Measurements from ENCODE around the gene EEFSEC.

The EEFSEC gene

DNA sequence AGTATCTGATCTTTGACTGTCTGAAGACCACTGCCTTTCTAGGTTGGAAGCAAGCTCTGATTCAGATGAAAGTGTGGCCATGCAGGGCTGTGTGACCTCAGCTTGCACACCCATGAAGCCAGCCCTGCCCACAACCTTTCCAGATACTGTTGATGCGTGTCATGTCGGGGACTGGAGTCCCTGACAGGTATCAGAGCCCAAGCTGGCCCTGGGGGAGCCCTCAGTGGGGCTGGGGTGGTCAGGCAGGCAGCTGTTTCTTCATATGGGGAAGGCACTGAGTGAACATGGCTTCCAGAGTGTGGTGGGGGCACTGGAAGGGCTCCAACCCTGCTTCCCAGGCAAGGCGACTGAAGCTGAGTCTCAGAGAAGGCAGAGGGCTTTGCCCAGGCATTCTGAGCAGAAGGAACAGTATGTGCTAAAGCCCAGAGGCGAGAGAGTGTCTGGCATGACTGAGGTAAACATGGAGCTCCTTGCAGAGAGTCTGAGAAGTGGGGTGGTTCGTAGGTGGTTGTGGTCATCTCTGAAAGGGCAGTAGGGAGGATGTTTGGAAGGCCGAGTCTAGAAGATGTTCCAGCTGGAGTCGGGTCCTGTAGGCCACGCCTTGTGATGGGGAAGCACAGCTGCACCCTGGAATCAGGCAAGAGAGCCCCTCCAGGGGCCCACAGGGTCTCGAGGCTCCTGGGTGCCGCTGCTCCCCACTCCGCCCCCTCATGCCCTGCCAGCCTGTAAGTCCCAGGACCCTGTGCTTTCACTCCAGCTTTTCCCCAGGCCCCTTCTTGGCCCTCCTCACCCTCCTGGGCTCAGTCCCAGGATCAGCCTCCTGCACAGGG is 122.2 kb downstream of the EEFSEC start:
- no peak for DNase-seq

DNA sequence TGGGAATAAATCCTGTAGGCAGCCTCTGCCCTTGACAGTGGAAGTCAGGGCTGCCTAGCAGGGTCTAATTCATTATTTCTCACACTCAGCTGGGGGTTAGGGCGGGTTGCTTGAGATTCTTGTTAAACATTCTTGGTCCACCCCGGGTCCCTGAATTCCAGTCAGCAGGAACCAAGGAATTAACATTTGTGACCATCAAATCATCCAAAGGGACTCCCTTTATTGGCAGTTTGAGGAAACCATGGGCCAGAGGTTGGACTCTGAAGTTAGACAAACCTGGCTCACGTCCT is 122.8 kb downstream of the EEFSEC start:
- DNase-seq, result no peak

DNA sequence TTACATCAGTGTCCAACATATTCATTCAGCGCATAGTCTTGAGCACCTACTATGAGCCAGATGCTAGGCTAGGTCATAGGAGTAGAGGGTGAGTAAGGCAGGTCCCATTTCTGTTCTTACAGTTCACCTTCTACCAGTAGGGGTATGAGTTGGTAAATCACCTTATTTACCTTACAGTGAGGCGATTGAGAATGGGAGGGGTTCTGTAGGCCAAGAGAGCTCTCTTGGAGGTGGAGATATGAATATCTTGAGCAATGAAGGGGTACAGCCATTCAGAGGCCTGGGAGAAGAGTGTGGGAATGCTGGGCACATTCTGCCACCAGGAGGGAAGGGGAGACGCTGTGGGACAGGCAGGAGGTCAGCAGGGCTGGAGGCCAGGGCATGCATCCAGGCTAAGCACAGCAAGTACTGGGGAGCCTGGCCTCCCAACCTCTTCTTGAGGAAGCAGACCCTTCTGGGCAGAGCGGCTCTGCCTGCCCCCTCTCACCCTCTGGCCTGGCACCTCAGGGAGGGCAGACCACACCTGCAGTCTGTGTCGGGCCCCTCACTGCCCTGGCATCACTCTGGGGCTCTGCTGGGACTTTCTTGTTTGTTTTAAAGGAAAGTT is 123.4 kb downstream of the EEFSEC start:
- no peak for DNase-seq

DNA sequence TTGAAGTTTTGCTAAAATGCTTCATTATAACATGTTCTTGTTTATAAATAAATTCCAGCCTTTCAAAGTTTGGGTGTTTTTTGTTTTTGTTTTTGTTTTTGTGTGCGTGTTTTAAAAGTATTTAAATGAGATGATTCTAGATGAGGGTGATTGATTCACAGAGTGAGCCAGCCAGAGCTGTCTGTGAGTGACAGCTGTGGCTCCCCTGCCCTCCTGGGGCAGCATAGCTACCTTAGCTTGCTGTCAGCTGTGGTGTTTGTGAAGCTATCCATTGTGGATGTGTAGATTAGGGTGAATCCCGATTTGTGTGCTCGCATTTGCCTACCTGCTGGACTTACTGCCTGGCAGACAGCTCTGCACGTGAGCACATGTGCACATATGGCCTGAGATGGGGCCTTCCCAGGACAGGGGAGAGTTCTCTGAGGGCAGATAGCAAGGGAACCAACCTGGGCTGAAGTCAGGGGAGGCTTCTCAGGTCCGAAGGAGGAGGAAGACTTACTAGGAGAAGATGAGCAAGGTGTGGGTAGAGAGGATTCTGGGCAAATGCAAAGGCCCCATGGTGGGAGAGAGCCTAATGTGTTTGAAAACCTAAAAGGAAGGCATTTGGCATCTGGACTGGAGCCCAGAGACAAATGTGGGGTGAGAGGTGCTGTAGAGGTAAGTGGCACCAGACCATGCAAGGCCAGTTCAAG is 124.2 kb downstream of the EEFSEC start:
- DNase-seq, result no peak

DNA sequence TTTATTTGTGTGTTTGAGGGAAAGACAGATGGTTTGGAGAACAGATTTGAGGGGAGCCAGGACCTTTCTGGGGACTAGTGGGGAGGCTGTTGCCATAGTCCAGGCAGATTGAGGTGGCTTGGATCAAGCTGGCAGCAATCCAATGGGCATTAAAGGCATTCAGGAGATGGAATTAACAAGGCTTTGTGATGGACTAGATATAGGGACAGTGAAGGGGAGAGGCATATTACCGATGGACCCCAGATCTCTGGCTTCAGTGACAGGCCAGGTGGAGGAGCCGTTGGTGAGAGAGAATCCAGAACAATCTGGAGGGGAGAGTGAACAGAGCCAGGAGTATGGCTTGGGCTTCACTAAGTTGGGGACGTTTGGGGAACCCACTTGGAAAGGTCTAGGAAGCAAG is 124.8 kb downstream of the EEFSEC start:
- no peak for DNase-seq

DNA sequence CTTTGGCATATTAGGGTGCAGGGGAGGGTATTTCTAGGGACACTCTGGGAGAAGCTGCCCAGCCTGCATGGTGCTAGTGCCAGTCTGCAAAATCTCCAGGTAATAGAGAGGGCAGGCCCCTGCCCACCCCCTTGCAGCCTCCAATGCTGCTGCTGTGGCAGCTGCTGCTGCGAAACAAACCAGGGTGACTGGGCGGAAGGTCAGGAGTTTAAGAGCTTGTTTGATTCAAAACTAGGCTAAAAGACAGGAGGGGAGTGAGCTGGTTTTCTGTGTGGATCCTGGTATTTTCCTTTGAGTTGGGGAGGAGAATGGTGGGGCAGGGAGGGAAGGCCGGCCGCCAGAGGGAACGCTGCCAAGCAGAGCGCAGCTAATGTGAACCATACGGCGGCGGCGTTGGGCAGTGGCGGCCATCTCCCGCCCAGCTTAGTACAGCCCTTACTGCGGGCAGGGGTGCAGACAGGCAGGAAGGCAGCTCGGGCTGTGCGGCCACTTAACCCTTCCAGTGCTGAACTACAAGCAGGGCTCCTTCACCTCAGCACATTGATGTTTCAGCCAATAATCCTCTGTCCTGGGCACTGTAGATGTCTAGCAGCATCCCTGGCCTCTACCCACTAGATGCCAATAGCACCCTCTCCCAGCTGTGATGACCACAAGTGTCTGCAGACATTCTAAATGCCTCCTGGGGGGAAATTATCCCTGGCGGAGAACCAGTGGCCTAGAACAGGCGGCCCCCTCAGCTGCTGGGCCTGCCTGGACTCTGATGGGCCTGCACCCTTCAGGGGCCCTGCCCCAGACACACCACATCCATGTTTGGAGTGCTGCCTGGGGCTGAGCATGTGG is 125.7 kb downstream of the EEFSEC start:
- no peak for DNase-seq

DNA sequence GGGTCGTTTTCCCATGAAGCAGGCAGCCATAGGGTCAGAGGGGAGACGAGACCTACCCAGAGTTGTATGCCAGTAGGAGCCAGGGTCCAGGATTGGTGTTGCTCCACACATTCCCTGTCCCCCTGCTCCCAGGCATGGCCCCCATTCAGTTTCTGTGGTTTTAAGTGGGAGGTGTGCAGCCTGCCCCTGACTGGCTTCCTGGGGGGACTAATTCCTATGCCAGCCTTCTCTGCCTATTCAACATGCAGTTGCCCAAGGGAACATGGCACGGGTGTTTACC is 126.3 kb downstream of the EEFSEC start:
- no peak for DNase-seq

DNA sequence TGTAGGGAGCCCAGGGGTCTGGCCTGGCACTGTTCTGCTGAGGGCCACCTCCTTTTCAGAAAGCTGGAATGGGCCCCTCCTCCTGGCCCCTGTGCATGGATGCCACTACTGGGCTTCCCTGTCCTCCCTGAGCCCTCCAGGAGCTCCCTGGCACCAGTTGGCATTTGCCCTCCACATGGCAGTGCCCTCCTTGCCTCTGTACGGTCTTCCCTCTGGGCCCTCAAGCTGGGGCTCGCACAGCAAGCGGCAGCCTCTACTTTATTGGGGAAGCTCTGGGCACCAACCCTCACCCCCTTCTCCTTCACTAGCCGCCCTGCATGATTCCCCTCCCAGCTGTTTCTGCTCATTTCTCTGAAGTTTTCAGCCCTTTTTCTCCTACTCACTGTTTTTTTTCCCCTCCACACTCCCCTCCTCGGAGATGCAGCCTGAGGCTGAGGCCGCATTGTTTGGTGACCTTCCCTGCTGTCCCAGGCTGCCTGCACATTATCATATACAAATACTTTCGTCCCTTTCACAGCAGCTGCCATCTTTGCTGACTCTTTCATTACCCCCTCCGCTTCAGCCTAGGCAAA is 127.3 kb downstream of the EEFSEC start:
- DNase-seq, result no peak

DNA sequence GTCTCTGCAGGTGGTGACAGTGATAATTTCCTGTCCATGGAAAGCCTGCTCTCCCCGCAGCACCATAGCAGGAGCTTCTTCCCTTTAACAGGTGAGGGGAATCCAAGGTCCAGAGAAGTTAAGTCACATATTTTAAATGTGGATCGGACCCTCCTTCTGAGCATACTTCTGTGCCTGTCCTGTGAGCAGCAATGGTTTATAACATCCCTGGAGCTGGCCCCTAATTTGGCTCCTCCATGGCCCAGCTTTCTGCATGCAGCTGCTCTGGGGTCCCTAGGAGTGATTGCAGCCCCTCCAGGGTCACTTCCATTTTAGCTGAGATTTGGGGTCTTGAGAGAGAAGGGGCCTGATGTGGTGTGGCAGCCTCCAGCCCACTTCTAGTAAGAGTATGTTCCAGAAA is 127.8 kb downstream of the EEFSEC start:
- DNase-seq, result no peak

DNA sequence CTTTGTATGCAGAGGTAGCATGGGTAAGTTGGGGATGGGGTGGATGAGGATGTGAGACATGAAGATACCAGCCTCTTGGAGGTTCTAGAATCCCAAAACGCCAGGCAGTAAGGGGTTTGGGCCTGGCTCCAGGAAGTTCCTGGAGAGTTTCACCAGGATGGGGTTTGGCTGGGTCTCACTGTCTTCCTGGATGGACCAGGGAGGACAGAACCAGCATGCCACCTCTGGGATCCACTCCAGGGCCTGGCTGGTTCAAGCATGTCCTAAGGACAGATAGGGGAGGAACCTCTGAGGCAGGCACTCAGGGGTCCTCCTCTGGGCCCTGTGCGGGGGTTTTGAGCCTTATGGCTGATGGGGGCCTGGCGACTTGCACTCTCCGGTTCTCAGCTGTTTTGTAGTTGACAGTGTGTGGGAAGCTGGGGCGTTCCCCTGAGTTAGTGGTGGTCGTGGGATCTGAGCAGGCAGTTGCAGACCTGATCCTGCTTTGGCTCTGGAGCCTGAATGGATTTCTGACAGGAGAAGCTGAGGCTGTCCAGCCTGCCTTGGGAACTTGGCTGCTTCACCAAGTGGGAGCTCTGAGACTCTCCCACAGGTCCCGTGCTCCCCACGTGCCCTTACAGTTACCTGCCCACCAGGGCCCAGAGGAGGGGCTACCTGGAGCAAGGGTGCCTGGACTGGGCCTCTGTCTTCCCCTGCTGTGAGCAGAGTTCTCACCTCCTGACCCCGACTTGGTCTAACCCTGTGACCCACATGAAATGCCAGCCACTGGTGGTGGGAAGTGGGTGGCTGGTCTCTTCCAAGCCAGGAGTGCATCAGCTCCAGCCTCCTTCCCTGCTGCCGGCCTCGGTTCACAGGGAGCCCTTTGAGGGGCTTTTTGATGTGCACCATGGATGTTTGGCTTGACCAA is 128.4 kb downstream of the EEFSEC start:
- DNase-seq, result no peak

DNA sequence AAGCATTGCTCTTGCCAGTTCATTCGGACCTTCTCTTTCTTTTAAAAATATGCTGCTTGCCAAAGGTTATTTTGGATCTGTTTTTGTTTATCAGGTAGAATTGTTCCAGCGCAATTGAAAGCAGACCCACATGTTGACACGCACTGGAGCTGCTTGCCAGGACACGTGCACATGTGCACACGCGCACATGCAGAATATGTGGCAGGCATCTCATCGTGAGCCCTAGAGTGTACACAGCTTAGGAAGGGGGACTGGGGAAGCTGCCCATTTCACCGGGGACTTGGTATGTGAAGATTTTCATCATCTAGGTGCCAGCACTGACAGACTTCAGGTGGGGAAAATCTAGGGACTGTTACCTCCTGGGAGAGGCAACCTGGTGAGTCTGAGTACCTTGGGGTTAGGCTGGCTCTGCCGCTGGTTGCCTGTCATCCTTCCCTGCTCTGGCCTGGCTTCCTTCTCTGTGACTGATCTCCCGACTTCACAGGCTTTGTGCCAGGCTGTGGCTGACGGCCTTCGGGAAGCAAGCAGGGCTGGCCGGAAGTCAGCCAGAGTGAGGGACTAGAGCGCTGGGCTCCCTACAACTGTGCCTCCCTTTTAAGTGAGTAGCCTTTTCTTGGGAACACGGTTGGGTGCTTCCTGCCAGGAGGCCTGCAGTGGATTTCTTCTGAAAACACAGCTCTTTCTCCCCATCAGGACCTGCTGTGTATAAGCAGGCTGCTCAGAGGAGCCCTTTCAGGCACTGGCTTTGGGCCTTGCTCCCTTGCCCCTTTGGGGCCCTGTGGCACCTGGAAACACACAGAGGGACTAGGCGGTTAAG is 129.3 kb downstream of the EEFSEC start:
- DNase-seq, result no peak

DNA sequence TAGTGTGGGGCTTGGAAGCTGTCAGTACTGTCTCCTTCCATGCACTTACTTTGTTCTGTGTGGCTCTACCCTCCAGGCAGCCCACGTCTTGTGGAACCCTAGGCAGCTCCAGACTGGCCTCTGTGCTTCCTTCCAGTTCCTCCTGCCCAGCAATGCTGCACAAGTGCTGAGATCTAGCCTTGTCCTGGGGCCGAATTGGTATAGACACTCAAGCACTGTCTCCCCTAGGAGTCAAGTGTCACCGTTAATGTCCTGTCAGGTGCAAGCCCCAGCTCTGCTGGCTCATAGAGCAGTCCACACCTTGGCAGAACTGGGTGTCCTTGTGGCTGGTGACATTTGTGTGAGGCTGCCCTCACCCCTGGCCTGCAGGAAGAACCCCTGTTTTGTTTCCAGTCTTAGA is 130.1 kb downstream of the EEFSEC start:
- DNase-seq, result no peak

DNA sequence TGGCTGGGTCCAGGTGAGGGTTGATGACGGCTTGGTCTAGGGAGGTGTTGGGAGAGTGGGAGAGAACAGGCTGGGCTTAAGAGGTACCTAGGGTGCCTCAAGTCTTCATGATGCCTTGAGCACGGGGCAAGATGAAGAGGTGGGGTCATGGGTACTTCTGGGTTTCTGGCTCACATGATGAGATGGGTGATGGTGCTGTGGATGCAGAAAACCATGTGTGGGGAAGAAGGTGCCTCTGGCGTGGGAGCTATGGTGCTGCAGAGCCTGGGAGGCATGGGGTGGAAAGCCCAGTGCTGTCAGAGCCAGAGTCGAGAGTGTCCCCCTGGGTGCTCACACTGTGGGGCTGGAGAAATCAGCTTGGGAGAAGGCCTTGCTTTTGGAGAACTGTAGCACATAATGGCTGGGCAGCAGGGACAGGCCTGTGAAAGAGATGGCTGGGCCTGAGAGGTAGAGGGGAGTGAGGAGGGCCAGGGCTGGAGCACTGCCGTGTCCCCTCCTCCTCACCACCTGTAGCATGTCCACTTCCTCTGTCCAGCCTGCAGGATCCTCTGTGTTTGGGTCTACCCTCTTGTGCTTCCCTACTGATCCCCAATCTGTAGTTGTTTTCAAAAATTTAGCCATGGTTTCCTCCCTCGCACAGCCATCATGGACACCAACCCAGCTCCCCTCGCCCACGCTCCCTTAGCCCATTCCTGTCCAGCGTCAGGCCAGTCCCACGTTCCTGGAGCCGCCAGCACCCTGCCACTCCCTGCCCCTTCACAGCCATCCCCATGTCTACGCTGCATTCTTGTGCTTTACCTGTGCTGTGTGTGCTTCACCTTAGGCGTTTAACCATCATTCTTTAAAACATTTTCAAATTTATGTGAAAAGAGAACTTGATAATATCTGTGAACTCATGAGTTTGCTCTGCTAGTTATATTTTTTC is 132.0 kb downstream of the EEFSEC start:
- DNase-seq, result no peak

DNA sequence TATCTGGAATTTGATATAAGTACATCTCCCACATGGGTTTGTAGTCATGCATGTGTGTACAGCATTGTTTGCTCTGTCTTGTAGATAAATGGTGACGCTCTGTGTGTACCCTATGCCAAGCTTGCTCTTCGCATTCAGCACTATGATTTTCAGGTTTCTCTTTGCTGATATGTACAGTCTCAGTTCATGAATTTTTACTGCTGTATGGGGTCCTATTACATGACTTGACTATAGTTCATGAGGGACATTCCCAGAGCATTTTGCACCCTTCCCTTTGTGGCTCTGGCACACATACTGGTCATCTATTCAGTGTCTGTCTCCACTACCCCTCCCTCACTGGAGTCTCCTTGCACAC is 132.7 kb downstream of the EEFSEC start:
- no peak for DNase-seq

DNA sequence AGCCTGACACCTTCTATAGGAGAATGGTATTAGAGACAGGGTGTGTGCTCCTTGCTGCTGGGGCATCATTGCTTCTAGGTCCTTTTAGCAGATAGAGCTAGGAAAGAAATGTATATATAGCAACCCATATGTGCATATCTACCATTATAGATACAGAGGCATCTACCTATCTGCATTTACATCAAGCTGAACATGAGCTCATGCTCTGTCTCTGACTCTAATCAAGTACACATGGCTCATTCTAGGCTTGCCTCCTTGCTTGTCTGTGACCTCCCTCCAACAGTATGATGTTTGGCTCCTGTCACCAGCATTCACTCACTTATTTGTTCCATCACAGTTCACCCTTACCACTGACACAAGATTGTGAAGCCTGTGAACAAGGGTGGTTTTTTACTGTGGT is 133.4 kb downstream of the EEFSEC start:
- no peak for DNase-seq

DNA sequence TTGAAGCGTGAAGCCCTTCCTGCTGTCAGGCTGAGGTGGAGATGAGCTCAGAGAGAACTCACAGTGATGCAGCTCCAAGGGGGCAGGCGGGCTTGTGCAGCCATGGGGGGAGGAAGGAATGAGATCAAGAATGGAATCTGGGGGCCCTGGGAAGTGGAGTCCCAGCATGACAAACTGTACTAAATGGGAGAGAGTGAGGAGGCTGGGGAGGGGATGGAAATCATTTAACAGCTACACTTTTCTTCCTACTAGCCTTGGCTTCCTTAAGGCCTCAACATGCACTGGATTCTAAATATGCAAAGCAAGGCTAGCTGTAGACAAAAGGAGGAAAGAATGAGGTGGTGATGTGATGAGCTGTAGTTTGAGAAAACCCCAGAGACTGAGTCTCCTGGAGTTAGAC is 133.9 kb downstream of the EEFSEC start:
- DNase-seq, result no peak

DNA sequence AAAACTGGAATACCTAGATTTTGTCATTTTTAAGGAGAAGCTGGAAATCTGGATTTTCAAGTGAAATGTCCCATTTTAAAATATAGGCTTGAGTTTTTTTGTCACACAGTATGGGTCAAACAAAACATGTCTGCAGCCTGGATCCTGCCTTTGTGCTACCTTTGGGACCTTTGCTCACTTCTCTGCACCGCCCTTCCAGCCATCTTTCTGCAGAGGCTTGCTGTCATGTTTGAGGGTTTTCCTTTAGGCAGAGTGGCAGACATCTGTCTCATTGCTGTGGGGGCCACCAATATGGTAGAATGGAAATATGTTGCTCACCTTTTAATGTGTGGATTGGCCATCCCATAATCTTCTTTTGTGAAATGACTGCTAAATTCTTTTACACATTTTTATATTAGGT is 136.3 kb downstream of the EEFSEC start:
- no peak for DNase-seq

DNA sequence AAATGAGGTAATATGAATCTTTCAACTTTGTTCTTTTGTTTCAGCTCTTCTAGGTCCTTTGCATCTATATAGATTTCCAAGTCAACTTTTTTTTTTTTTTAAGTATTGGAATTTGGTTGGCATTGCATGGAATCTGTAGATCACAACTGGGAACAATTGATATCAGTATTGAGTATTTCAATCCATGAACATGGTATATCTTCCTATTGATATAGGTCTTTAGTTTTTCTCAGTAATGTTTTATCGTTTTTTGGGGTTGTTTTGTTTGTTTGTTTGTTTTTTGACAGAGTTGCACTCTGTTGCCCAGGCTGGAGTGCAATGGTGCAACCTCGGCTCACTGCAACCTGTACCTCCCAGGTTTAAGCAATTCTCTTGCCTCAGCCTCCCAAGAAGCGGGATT is 137.2 kb downstream of the EEFSEC start:
- DNase-seq, result no peak

DNA sequence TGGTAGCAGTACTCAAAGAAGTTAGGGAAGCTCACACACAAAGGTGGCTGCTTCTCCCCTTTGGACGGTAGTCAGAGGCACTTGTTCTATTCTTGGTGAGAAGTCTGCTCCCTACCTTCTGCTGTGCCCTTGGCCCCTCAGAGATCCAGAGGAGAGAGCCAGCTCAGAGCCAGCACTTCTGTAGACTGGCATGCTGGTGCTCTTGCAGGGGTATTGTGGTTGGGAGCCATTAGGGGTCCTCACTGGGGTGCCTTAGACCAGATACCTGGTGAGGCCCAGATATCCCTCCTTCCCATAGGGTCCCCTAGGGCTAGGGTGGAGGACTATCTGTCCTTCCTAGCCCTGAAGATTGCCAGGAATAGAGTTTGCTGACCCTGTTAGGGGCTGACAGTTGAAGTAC is 140.6 kb downstream of the EEFSEC start:
- DNase-seq, result no peak

DNA sequence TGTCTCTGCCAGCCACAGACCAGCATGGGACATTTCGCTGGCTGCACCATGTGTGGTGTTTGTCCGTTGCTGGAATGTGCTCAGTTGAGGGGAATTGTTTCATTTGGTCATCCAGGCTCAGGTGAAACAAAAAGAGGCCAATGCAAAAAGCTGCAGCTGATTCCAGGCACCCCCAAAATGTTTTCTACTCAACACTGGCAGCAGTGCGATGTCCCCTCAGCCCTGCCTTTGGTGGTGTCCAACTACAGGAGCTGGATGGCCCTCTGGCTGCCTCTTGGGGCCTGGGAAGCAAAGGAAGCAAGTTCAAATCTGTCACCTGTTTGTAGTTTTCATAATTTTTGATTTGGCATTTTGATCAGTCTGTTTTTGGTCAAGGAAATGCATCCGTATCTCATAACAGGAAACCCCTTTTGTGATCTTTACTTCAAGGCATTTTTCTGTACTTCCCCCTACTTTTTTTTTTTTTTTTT is 141.8 kb downstream of the EEFSEC start:
- DNase-seq, result no peak

Measured in NCI-H1436 treated with DMSO at 0.1 percent for 48 hours (cell line).